PC-9 (cell line): Measurements from ENCODE around the gene HNRNPK.

ENCODE experiments used
- EZH2 ChIP-seq: fragments of 200-600 bp; sonication (generic); IDR thresholded peaks from 2 replicates; pipeline ENCODE4 v1.8.0; 2017; ENCODE audit warnings: antibody characterized with exemption, low read depth
- TF ChIP-seq, protein P1 (sequence below): fragments of 200-600 bp; sonication (generic); conservative IDR thresholded peaks from 2 replicates; pipeline ENCODE4 v1.6.1; 2017; ENCODE audit warnings: mixed run types, antibody characterized with exemption, mild to moderate bottlenecking, moderate library complexity

GRCh38 chr9:83957248-83957513 is 22.8 kb downstream of the HNRNPK start:
- TF ChIP-seq, protein P1, sequence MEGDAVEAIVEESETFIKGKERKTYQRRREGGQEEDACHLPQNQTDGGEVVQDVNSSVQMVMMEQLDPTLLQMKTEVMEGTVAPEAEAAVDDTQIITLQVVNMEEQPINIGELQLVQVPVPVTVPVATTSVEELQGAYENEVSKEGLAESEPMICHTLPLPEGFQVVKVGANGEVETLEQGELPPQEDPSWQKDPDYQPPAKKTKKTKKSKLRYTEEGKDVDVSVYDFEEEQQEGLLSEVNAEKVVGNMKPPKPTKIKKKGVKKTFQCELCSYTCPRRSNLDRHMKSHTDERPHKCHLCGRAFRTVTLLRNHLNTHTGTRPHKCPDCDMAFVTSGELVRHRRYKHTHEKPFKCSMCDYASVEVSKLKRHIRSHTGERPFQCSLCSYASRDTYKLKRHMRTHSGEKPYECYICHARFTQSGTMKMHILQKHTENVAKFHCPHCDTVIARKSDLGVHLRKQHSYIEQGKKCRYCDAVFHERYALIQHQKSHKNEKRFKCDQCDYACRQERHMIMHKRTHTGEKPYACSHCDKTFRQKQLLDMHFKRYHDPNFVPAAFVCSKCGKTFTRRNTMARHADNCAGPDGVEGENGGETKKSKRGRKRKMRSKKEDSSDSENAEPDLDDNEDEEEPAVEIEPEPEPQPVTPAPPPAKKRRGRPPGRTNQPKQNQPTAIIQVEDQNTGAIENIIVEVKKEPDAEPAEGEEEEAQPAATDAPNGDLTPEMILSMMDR: no peak
- no peak for TF ChIP-seq EZH2
